ENCODE measurements around the gene MCF2L.

Gene MCF2L

DNA sequence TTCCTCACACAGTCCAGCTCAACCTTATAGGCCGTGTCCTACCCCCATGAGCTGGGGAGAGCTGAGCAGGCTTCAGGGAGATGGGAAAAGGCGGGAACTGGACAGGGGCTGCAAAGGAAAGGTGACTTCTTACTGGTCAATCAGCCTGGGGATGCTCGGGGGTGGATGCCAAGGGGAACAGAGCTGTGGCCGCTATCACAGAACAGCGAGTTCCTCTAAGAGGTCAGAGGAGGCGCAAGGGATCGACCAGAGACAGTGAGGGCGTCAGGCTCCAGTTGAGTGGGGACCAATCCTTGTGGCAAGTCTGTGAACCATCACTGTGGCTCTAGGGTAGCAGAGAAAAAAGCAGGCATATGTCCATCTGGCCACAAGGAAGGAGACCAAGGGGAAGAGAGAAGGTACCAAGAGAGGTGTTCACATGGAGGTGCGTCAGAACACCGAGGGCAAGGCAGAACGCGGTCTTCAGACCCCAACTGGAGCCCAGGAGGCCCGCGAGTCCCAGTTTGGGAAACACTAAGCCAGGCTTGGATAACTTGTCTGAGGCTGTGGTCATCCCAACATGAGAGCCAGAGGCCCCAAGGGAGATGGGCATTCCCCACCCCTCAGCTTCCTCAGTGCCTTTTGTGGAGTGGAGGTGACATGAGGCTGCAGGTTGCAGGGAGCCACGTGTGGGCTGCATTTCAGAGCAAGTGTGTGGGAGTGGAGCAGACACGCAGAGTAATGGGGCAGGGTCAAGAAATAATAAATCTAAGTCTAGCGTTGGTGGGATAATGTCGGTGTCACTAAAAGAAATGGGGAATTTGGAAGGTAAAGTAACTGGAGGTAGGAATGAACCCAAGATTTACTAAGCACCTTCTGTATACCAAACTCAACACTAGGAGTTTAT, 157.5 kb downstream of the MCF2L start:
- no peak for DNase-seq

GRCh38 chr13:113129480-113129879, 160.5 kb downstream of the MCF2L start:
- no peak for DNase-seq

GRCh38 chr13:113129921-113130750, 161.1 kb downstream of the MCF2L start:
- DNase-seq: peak; percentile 63

- DNase-seq: no peak
Observed at GRCh38 chr13:113135281-113135760, 166.3 kb downstream of the MCF2L start.

GRCh38 chr13:113137691-113138298, 168.8 kb downstream of the MCF2L start:
- DNase-seq: no peak

DNA sequence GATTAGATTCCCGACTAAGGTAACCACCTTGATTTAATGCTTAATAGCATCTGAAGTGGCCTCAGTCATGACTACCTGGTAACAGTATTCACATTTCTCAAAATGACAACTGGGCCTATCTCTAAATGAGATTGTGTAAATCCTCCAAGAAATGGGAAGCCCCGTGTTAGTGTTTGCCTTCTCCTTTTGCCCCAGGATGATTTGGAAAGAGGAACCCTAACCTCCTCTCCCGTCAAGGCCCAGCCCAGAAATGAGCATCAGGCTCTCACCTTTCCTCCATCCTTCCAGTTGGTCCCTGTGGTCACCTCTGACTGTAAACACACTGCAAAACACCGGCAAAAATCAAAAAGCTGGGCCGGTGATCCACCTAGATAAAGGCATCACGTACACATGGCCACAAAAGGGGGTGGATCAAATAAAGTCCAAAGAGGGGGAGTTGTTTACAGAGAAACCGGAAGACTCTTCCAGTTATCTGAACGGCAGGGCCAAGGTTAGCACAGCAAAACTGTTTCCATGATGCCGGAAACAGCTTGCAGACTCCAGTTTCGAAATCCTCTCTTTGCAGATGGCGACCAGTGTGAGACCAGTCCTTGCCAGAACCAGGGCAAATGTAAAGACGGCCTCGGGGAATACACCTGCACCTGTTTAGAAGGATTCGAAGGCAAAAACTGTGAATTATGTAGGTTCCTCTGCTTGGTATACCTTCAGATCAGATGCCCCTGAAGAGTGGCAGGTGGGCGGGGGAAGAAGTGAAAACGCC, 170.0 kb downstream of the MCF2L start:
- DNase-seq: no peak

DNA sequence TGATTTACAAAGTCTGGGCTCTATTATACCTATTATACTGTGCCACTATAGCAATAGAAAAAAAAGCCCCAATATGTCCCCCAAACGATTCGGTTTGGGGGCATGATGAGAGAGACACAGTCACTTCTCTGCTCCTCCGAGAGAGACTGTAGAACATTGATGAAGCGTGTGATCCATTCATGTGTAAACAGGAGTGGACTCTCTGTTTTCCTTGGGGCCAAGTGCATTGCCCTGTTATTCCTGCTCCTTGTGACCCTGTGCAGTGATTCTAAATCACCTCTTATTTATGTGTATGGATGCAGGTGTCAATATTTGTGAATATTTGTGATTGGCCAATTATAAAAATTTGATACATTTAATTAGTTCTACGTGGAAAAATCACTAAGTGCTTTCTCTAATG, 170.6 kb downstream of the MCF2L start:
- no peak for DNase-seq

GRCh38 chr13:113140677-113141600, 171.9 kb downstream of the MCF2L start:
- DNase-seq: no peak

GRCh38 chr13:113141601-113141970, 172.6 kb downstream of the MCF2L start:
- DNase-seq: no peak

GRCh38 chr13:113142876-113143275, 173.9 kb downstream of the MCF2L start:
- DNase-seq: no peak

DNA sequence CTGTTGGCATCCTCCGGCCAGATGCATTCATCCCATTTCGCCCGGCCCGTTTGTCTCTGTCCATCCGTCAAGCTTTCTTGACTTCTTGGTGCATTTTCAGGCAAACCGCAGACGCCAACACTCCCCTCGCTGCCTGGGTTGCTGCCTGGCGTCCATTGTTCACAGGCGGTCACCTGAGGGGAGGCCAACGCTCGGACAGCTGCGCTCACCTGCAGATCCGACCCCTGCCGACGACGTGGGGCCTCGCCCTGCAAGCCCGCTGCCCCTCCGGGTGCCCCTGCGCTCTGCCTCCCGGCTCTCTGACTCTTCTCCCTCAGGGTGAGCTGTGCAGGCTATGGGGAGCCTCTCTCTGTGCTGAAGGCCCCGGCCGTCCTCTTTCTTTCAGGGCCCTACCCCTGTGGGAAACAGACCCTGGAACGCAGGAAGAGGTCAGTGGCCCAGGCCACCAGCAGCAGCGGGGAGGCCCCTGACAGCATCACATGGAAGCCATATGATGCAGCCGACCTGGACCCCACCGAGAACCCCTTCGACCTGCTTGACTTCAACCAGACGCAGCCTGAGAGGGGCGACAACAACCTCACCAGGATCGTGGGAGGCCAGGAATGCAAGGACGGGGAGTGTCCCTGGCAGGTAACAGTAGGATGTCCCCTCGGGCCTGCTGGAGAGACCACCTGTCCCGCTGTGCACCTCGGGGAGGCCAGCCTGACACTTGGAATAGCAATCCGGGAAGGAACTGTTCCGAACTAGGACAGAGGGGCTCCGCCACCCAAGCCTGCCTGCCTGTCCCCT, 174.6 kb downstream of the MCF2L start:
- no peak for DNase-seq

- DNase-seq: no peak
Observed at GRCh38 chr13:113144255-113144629, 175.2 kb downstream of the MCF2L start.

- DNase-seq: no peak
Observed at GRCh38 chr13:113145496-113145895, 176.5 kb downstream of the MCF2L start.

DNA sequence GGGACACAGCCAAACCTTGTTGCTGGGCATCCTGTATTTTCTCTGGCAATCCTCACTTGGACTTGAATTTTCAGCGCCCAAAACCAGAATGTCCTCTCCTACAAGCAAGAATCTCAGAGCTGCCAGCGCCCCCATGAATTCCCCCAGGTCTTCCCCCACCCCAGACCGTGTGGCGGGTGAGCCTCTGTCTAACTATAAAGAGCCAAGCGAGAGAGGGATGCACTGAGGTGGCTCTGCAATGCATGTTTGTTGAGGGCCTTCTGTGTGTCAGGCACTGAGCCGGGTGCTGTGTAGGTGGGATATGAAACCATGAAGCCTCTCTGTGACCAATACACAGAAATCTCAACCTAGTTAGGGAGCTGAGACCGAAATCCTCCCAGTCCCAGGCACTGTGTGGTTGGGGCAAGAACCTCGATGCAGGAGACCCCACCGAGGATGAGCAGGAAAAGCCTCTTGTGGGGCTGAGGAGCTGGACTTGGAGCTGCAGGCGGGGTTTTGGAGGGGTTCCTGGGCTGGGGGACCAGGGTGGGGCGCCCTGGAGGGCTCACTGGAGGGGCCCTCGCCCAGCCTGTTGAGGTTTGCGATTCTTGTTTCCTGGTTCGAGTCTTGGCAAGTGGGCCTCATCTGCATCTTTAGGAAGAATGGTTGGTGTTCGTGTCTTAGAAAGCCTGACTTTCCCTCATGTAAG, 177.0 kb downstream of the MCF2L start:
- no peak for DNase-seq

- no peak for DNase-seq
Observed at GRCh38 chr13:113146750-113147149, 177.7 kb downstream of the MCF2L start.

DNA sequence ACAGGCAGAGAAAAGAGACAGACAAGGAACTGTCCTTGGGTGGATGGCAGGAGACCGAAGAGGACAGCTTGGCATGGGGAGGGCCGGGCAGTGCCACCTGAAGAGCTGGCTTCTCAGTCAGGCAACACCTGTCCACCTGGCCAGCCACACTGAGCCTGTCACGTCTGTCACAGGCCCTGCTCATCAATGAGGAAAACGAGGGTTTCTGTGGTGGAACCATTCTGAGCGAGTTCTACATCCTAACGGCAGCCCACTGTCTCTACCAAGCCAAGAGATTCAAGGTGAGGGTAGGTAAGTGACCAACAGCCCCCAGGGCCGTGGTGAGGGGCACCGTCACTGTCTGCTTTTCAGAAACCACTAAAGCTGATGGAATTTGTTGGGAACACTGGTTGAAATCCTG, 178.2 kb downstream of the MCF2L start:
- no peak for DNase-seq

- no peak for DNase-seq
Observed at GRCh38 chr13:113148407-113148806, 179.4 kb downstream of the MCF2L start.

DNA sequence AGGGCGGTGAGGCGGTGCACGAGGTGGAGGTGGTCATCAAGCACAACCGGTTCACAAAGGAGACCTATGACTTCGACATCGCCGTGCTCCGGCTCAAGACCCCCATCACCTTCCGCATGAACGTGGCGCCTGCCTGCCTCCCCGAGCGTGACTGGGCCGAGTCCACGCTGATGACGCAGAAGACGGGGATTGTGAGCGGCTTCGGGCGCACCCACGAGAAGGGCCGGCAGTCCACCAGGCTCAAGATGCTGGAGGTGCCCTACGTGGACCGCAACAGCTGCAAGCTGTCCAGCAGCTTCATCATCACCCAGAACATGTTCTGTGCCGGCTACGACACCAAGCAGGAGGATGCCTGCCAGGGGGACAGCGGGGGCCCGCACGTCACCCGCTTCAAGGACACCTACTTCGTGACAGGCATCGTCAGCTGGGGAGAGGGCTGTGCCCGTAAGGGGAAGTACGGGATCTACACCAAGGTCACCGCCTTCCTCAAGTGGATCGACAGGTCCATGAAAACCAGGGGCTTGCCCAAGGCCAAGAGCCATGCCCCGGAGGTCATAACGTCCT, 180.0 kb downstream of the MCF2L start:
- DNase-seq: no peak
